Hepatocyte (in vitro differentiated cells): ENCODE results near the gene EPB41L4B.

ENCODE experiments used
- EZH2phosphoT487 ChIP-seq: fragments of 200-600 bp; sonication (generic); IDR thresholded peaks from one replicate; pipeline ENCODE4 v1.6.1; 2018; ENCODE audit warnings: antibody characterized with exemption, mild to moderate bottlenecking, low read depth, moderate library complexity; ENCODE audit not compliant: unreplicated experiment, severe bottlenecking
- TF ChIP-seq, protein P1 (sequence below): fragments of 200-600 bp; sonication (generic); IDR thresholded peaks from 2 replicates; pipeline ENCODE4 v1.5.1; 2016; ENCODE audit warnings: antibody characterized with exemption, mild to moderate bottlenecking; ENCODE audit not compliant: poor library complexity

- TF ChIP-seq, protein P1, sequence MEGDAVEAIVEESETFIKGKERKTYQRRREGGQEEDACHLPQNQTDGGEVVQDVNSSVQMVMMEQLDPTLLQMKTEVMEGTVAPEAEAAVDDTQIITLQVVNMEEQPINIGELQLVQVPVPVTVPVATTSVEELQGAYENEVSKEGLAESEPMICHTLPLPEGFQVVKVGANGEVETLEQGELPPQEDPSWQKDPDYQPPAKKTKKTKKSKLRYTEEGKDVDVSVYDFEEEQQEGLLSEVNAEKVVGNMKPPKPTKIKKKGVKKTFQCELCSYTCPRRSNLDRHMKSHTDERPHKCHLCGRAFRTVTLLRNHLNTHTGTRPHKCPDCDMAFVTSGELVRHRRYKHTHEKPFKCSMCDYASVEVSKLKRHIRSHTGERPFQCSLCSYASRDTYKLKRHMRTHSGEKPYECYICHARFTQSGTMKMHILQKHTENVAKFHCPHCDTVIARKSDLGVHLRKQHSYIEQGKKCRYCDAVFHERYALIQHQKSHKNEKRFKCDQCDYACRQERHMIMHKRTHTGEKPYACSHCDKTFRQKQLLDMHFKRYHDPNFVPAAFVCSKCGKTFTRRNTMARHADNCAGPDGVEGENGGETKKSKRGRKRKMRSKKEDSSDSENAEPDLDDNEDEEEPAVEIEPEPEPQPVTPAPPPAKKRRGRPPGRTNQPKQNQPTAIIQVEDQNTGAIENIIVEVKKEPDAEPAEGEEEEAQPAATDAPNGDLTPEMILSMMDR, result no peak
- no peak for TF ChIP-seq EZH2phosphoT487
Measured at GRCh38 chr9:109186857-109187520, 133.9 kb downstream of the EPB41L4B start.
